ENCODE results near the gene PSMB1.

PSMB1 gene

DNA sequence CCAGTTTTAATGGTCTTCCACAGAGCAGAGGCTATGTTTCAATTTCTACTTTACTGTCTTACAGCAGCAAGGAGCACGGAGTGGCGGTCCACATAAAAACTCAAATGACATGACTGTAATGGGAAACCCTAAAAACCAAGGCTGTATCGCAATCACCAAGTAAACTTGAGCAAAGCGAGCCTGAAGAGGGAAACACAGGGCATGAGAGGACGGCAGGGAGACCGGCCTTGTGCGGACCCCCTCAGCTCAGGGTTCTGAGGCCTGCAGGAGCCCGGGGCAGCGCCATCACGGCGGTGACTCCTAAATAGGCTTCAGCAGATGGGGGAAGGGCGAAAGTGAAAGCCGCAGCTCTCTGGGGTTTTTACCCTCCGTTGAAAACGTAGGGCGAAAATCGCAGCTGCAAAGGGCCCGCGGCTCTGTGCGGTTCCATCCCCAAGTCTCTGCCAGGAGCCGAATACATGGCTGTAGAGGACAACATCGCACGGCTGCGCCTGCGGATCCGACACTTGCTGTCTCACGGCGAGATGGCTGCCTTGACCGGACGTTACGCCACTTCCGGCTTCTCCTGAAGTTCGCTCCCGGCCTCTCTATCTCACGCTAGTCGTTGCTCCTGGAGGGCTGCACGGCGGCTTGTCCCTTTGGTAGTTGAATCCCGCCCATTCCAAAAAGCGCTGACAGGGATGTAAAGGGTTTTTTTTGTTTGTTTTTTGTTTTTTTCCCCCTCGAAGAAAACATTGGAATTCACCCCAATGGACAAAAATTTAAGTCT is at the start of gene PSMB1:
TSS of gene PSMB1 (minus strand) at position 543 of the 769 bp plus-strand sequence. CDS start at position 478, 65 bp downstream.
- peak; percentile 71 to 80 for DNase-seq (ENCODE audit: low read depth in 2 of 2)

DNA sequence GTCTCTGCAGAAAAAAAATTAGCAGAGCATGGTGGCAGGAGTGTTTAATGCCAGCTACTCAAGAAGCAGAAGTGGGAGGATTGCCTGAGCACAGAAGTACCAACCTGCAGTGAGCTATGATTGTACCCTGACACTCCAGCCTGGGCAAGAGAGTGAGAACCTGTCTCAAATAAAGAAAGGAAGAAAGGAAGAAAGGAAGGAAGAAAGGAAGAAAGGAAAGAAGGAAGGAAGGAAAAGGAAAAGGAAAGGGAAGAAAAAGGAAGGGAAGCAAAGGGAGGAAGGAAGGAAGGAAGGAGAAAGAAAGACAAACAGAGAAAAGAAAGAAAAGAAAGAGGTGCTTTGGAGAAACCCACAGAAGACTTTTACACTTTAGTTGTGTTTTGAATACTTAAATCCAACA is 44.2 kb upstream of the PSMB1 start:
- no peak for DNase-seq (ENCODE audit: low read depth in 2 of 2)

DNA sequence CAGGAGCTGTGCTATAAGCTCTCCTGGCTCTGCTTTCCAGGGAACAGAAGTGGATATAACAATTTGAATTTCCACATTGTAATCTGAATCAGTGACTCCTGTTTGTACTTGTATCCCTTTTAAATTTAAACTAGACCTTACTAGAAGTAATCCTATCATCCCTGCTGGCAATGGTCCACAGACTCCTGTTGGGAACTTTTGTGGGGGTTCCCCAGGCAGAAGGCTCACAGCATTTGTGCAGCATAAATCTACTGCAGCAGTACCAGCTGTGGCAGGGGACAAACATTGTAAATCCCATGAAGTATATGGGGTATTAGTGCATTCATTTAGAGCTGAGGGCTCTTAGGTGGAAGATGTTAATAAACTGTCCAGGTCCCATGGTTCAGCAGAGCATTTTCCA is 43.3 kb upstream of the PSMB1 start:
- DNase-seq (ENCODE audit: low read depth in 2 of 2): no peak

DNA sequence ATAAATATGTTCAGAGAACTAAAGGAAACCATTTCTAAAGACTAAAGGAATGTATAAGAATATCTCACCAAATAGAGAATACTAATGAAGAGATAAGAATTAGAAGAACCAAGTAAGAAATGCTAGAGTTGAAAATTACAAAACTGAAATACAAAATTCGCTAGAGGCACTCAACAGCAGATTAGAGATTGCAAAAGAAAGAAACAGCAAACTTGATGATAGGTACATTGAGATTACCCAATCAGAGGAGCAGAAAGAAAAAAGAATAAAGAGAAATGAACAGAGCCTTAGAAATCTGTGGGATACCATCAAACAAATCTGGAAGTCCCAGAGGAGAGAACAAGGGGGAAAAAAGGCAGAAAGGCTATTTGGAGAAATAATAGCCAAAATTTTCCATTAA is 37.6 kb upstream of the PSMB1 start:
- DNase-seq (ENCODE audit: low read depth in 2 of 2): no peak

DNA sequence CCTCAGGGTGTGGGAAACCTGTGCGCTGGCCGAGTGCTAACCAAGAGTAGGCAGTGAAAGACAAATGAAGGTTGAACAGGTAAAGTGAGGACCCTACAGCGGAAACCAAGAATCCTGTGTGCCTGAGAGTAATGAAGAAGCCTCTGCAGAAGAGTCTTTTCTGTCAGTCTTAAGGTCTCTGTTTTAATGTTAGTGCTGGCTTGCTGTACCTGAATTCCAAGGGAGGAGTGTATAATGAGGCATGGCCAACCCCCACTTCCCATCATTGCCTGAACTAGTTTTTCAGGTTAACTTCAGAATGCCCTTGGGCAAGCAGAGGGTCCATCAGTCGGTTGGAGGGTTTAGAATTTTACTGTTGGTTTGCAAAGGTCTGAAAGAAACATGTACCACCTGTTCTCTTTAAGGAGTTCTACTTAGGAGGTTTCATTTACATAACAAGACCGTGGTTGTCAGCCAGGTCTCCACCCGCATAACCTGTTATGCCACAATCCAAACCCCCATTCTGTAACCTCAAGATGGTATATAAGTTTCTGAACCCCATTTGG is 31.9 kb upstream of the PSMB1 start:
- DNase-seq (ENCODE audit: low read depth in 2 of 2): no peak

DNA sequence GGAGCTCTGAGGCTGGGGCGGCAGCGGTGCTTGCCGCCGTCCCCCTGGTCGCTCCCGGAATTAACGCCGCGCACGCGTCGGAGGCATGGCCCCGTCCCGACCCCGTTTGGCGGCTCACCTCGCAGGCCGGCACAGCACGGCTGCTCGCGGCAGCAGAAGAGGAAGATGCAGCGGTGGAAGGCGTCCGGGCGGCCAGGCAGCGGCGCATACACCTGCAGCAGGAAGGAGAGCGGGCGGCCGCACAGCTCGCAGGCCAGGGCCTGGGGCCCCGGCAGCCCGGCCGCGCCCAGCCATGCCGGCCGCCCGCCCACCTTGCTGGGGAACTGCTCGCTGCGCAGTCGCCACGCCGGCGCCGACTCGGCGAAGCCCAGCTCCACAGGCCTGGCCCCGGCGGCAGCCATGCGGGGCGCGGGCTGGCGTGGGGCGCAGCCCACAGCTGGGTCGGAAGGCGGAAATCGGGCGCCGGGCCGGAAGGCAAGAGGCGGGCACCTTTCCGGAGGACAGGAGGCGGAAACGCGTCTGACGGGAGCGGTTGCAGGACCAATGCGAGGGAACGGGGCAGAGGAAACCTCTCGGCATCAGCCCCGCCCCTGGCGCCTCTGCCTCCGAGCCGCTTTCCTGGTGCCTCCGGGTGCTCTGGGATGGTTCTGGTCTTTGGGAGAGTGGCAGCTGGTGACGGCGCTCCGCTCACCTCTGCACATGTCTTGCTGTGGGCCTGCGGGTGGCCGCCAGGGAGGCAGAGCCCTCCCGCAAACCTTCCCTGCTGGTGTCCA is 31.3 kb upstream of the PSMB1 start, which contains the start of gene PDCD2:
TSS of gene PDCD2 (minus strand) at position 457 of the 773 bp plus-strand sequence. CDS start at position 401, 56 bp downstream.
- DNase-seq (ENCODE audit: low read depth in 2 of 2): peak; percentile 53 to 60

DNA sequence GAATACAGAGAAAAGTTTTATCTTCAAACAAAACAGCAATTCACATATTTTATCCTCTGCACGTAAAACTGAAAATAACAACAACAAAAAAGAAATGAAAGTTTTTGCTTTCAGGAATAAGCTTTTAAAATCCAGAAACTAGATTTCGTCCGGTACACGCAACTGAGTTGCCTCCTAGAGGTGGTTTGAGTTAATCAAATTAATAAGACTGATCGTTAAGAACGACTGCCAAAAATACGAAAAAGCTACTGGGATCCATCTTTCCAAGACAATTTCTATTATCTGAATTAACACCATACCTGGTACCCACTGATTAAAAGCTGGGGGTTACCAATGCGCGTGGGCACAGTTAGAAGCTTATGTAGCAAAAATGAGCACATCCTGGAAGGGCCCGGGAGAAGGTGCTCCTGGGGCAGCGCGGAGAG is 30.7 kb upstream of the PSMB1 start:
- no peak for DNase-seq (ENCODE audit: low read depth in 2 of 2)

DNA sequence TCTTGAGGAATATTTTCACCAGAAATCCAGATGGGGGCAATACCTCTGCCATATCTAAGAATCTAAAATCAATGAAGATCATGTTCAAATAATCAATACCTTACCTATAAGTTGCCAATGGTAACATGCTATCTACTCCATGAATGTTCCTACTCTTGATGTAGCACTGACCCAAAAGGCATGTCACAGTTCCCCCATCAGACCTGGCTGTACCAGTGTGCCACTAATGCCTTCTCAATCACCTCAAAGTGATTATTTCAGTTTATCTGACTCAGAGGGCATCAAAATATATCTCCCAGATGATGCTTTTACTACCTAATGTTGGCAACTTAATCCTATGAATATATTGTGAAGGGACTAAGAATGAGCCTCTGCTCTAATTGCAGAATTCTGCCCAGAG is 25.8 kb upstream of the PSMB1 start:
- DNase-seq (ENCODE audit: low read depth in 2 of 2): no peak

DNA sequence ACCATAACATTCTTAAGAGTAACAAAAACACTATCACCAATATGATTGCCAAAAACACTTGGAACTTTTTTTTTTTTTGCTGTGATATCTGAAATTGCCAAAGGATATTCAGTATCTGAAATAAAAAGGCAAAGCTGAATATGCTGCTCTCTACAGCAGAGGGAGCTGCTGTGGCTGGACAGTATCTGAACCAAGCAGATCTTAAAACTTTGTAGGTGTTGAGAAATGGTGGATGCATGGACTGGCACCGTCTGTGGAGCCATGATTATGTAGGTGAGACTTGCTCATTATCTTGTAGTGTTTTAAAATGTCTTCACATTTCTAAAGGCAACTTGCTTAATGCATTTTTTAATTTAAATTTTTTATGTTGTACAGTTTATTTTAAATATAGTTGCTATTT is 22.1 kb upstream of the PSMB1 start:
- no peak for DNase-seq (ENCODE audit: low read depth in 2 of 2)

DNA sequence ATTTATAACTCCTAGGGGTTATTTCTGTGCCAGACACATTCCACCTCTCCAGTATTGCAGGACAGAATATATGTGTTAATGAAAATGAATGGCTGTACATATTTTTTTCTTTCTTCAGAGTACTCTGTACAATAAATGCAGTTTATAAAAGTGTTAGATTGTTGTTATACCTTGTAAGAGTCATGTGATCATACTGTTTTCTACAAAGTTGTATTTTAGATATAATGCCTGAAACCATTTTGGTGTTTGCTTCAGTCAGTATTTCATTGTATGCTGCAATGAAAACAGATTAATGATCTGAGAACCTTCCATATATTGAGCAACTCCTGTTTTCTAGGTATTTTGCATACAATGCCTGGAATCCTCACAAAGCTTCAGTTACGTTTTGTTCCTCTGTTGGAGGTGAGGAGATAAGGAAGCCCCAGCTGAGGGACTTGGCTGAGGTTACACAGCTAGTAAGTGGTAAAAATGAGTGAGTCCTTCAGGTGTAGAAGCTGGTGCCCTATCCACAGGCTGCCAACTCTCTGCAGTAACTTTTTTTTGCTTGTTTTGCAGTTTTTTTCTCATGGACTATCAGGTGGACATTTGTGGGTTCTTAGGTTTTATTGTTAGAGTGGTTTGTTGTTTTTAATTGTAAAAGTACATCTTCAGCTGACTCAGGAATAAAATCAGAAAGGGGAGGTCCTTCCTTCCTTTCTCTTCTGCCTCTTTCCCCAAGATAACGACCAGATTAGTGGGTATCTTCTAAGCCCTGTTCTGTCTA is 19.8 kb upstream of the PSMB1 start:
- no peak for DNase-seq (ENCODE audit: low read depth in 2 of 2)

DNA sequence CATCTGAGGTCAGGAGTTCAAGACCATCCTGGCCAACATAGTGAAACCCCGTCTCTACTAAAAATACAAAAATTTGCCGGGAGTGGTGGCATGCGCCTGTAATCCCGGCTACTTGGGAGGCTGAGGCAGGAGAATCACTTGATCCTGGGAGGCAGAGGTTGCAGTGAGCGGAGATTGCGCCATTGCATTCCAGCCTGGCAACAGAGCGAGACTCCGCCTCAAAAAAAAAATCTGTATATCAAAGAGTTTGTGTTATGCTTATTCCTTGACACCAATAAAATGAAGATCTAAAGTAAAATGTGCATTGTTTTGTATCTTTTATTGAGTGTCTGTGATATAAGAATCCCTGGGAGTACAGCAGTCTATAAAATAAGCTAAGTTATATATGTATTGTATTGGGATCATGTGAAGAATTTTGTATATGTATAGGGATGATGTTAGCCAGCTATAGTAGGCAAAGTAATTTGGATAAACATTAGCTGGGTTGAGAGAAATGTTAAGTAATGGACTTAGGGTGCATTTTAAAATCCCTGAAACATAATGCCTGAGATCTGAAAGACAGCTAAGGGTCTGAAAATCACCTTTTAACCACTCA is 11.9 kb upstream of the PSMB1 start:
- DNase-seq (ENCODE audit: low read depth in 2 of 2): no peak

DNA sequence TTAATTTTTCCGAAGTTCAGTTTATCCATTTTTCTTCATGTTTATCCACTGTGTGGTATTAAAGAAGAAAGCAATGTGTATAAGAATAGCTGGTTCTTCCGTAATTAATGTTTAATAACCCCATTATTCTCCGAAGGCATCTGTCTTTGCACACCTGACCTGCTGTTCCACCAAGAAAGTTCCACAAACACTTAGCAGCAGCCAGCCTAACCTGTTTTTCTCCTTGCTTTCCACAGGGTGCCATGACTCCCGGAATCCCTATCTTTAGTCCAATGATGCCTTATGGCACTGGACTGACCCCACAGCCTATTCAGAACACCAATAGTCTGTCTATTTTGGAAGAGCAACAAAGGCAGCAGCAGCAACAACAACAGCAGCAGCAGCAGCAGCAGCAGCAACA is 8.4 kb upstream of the PSMB1 start:
- no peak for DNase-seq (ENCODE audit: low read depth in 2 of 2)

DNA sequence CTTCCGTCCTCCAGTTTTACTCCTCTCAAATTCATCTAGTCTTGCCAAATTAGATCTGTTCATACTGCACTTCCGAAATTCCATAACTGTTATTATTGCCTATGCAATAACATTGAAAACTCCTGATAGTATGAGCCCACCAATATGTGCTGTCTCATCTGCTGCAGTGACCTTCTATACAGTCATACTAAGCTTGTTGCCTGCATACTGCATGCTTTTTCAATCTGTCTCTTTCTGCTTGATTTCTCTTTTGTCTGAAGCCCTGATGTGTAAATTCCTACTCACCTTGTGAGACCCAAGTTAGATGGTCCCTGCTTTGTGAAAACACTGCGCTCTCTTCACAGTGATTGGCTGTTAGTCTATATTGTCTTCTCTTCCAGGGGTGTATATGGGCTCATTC is 2.2 kb upstream of the PSMB1 start:
- DNase-seq (ENCODE audit: low read depth in 2 of 2): no peak

DNA sequence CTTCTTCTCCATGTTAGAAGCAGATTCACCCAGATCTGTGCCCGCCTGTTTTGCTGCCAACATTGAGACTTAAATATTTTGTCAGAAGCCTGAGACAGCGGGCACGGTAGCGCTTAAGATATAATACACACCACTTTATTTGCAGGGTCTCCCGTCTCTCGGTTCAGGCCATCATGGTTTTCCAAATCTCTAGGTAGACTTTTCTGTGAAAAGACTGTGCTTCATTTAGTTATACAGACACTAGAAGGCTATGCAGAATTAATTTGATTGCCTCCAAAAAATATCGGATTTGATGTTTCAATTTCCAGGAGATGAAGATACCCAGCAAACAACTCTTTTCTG is 1.7 kb upstream of the PSMB1 start:
- no peak for DNase-seq (ENCODE audit: low read depth in 2 of 2)

DNA sequence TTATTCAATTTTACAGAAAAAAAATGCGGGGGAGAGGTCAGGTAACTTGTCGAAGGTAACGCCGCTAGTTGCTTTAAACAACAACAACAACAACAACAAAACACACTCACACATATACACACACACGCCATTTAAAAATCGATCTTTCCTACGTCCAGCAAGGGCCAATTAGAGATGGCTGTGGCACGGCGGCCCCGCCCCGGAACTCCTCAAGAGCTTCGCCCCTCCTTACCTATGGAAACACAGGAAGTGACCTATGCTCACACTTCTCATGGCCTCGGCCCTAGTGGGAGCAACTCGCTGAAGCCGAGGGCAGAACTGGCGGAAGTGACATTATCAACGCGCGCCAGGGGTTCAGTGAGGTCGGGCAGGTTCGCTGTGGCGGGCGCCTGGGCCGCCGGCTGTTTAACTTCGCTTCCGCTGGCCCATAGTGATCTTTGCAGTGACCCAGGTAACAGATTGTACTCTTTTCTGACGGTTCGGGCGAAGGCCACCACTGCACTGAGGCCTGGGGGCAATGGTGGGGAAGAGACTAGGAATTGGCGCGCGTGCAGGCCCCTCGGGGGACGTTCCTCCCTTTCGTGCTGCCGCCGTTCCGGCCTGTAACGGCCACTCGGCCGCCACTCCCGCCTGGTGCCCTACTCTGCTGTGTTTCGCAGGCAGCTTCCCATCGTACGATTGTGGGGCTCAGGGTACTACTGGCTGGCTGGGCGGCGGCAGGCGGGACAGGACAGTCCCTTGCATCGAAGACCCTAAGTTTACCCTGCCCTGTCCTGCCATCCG is 1.1 kb upstream of the PSMB1 start, which contains the start of gene TBP:
TSS of gene TBP (plus strand) at position 357 of the 783 bp plus-strand sequence. CDS start 2,661 bp downstream, outside the sequence.
- DNase-seq (ENCODE audit: low read depth in 2 of 2): peak; percentile 94 to 96

DNA sequence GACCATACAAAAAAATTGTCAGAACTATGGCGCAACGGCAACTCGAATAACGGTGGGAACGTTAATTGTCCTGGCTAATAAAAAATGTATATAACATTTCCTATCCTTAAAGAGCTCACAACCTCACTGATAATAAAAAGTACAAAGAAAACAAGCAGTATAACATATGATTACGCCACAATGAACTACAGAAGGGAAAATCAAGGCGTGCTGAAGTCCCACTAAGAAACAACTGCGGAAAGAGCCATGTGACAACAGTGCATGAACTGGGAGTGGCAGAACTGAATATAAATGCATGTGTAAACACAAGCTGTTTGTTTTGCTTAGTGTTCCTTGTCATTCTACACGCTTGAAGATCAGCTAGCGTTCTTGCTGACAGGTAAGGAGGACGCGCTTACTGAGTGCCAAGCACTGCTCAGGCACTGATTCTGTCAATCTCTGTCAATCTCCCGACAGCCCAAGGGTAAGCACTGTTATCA is 466 bp upstream of the PSMB1 start:
- DNase-seq (ENCODE audit: low read depth in 2 of 2): no peak

DNA sequence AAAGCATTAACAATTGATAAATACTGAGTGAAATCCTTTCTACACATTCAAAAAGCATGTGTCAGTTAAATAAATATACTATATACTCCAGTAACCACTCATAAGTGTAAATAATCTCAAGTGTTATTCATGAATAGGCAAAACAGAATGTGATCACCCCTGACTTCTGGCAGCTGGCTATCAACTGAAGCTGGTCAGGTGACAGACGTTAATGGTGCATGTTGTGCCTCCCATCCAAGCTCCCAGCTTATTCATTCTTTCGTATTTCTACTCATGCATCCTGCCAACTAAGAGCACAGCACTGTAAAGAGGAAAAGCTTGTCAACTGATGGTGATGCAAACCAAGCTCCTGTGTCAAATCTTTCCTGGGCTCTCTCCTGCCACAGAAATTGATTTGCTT is 7.7 kb downstream of the PSMB1 start:
- no peak for DNase-seq (ENCODE audit: low read depth in 2 of 2)

DNA sequence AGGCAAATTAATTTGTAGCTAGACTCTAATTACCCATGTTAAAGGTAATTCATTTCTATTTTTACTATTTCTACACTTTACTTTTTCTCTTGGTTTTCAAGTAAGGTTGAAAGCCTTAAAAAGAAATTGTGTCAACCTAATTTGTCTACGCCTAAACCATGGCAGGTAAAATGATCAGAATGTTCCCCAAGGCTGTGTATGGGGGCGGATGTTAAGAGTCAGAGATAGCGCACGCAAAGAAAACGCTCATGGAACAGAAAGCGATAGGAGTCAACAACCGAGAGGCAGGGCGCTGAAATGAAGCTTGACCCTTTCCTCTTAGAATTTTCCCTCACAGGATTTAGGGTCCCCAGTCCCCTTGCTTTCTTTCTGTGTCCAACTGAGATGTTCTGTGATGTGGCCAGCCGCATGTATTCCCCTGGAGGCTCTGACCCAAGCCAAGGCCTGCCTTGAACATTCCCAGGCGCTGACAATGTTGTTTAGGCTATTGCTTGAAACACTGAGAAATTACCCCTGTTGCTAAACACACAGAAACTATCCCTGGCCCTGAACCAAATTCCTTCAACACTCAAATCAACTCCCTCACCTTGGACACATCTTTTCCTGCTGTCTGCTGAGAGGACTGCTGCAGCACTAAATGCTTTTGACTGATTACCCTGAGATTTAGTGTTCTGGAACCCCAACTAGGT is 10.9 kb downstream of the PSMB1 start:
- DNase-seq (ENCODE audit: low read depth in 2 of 2): no peak

DNA sequence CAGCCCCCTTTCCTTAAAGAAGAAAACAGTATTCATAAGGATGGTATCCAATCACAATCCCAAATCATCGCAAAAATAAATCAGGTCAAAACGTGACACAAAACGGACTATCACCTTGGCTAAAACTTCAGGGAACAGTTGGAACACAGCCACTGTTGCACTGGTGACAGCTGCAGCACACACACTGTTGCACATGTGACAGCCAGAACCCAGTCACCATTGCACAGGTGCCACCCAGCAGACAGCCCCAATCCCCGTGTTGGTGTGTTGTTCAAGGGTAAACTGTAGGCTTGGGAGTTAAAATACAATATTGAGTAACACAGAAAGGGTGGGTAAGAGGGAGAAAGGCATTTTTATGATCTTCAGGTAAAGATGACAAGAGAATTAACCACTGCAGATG is 15.8 kb downstream of the PSMB1 start:
- DNase-seq (ENCODE audit: low read depth in 2 of 2): no peak

DNA sequence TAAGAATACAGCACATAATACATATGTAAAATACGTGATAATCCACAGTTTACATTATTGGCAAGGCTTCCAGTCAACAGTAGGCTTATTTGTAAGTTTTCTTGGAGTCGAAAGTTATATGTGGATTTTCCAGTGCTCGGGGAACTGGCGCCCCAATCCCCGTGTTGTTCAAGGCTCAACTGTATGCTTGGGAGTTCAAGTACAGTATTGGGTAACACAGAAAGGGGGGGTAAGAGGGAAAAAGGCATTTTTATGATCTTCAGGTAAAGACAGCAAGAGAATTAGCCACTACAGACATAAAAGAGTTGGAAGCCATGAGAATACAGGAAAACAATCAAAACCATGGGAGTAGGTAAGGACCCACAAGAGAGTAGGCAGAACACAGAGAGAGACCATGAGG is 16.4 kb downstream of the PSMB1 start:
- DNase-seq (ENCODE audit: low read depth in 2 of 2): no peak
